MG63 (cell line): ENCODE measurements around the gene LPO. TPM values are rescaled to one million over a fixed set of nuclear protein-coding genes. Genes with fewer than 3 reads are reported as not detected.

Experiments
- DNase-seq: peaks from one replicate; pipeline ENCODE4 v3.0.0-alpha.2; 2020
- H3K27me3 ChIP-seq: fragments of 250-450 bp; sonication (Bioruptor Pico); 2 replicates; pipeline ENCODE4 v1.5.1; 2020; ENCODE audit warnings: mild to moderate bottlenecking, moderate library complexity
- H3K36me3 ChIP-seq: fragments of 250-450 bp; sonication (Bioruptor Pico); 2 replicates; pipeline ENCODE4 v1.5.1; 2020; ENCODE audit warnings: mild to moderate bottlenecking, moderate library complexity
- H3K4me3 ChIP-seq: fragments of 250-450 bp; sonication (Bioruptor Pico); 2 replicates; pipeline ENCODE4 v1.5.1; 2020; ENCODE audit warnings: mild to moderate bottlenecking, moderate library complexity
- H3K9me3 ChIP-seq: fragments of 250-450 bp; sonication (Bioruptor Pico); 2 replicates; pipeline ENCODE4 v1.5.1; 2020; ENCODE audit warnings: mild to moderate bottlenecking, moderate library complexity
- total RNA-seq: library from RNA; depleted of rRNA; stranded (reverse); fragments of >200 nt; shearing (Covaris generic); gene quantifications from 2 replicates; pipeline ENCODE4 v1.2.3, GENCODE V29; 2014; ENCODE audit warnings: low replicate concordance

LPO gene
- total RNA-seq, 1 experiment from 2014 or later: not detected

DNA sequence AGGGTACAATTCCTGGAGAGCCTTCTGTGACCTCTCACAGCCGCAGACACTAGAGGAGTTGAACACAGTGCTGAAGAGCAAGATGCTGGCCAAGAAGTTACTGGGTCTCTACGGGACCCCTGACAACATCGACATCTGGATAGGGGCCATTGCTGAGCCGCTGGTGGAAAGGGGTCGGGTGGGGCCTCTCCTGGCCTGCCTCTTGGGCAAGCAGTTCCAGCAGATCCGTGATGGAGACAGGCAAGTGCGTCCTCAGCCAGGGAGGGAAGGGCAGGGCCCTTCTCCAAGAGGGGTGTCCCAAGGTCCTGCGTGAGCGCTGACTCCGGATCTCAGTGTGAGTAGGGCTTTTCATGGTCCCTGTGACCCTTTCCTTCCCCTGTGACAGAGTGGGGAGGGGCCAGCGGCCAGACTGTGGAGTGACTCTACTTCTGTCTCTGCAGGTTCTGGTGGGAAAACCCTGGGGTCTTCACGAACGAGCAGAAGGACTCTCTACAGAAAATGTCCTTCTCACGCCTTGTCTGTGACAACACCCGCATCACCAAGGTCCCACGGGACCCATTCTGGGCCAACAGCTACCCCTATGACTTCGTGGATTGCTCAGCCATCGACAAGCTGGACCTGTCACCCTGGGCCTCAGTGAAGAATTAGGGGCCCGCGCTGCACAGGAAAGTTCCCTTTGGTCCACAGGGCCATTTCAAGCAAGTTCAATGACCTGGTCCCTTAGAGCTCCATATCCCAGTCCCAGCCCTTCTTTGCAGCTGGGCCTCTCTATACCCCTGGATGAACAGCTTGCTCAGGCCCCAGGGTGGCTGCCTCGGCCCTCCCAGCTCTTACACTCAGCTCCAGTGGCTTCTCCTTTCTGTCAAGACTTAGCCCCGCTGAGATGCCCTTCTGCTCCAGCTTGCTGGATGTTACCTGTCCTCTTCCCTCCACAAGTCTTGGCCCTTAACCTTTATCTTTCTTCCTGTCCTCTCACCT, 29.3 kb downstream of the LPO start:
- no peak for DNase-seq
- Histone ChIP-seq H3K9me3 (no peaks in the 10 kb centered on the region), H3K27me3 (peaks cover 25% of the 10 kb centered on the region), H3K36me3 (no peaks in the 10 kb centered on the region), H3K4me3 (no peak overlapping the region)

- Histone ChIP-seq H3K4me3 (no peak overlapping the region), H3K27me3 (peaks cover 18% of the 10 kb centered on the region), H3K36me3 (no peaks in the 10 kb centered on the region), H3K9me3 (no peaks in the 10 kb centered on the region)
- DNase-seq: no peak
These were observed 29.9 kb downstream of the LPO start for GRCh38 chr17:58268326-58268725.

DNA sequence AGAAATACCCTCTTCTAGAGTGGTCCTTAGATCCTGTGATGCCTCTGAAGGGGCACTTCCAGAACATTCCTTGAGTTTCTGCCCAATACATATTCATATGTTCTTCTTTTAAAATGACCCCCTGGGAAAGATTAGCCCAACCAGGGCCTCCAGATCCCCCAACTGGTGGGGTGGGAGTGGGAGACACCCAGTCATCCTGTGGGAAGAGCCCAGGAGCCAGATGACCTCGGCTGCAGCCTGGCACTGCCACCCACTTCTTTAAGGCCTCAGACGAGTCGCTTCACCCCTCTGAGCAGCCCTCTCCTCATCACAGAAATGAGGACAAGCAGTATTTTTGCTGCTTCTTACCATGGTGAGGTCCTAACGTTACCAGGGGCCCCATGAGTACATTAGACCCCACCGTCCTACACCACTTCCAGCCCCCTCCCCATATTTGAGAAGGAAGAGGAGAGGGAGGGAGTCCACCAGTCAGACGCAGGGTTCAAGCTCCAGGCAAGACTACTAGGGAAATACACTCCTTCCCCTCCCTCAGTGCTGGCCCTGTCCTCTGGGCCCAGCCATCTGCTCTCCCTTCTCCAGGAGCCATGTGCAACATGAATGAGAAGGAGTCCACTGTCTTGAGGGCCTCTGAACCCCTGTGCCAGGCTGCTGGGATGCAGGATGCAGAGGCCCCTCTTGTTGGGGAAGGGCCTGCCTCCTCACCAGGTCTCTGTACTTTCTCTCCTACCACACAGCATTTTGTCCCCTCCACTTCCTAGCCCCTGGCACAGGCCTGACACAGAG, 30.6 kb downstream of the LPO start:
- Histone ChIP-seq H3K4me3 (no peak overlapping the region), H3K9me3 (no peaks in the 10 kb centered on the region), H3K27me3 (peaks cover 12% of the 10 kb centered on the region), H3K36me3 (no peaks in the 10 kb centered on the region)
- DNase-seq: no peak

- no peak for DNase-seq
- H3K27me3 ChIP-seq: peaks cover 4% of the 10 kb centered on the region; the same call in 1 of the 2 replicates
- no peaks in the 10 kb centered on the region for H3K9me3 ChIP-seq
These were observed 31.3 kb downstream of the LPO start for GRCh38 chr17:58269557-58270291.

DNA sequence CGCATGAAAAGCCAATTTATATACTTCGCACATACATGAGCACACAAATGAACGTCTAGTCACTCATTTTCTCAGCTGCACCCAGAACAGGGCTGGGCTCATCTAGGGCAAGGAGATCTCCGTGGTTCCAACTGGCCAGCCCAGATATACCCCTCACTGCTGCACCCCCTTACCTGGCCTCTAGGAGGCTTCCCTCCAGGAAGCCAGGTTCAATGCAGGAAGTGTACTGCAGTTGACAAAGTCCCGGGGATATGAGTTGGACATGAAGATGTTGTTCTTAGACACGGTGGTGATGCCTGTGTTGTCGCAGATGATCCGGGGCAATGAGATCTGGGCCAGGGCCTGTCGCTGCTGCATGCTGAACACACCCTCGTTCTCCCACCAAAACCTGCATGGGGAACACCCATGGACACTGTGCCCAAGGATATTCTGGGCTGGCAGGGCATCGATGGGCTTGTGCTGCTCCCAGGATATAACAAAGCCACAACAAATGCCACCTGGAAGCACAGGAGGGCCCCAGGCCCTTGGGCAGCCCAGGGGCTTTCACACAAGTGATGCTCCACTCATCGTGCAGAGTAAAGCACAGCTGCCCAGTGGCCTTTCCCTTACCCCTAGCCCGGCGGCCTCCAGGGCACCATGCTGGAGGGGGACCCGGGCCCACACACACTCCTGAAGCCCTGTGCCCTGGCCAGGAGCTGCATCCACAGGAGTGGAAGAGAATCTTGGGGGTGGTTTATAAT, 32.3 kb downstream of the LPO start:
- no peaks in the 10 kb centered on the region for H3K36me3 ChIP-seq
- no peak for DNase-seq
- no peaks in the 10 kb centered on the region for H3K27me3 ChIP-seq
- H3K4me3 ChIP-seq: no peak overlapping the region
- H3K9me3 ChIP-seq: no peaks in the 10 kb centered on the region

More at GRCh38 chr17:58269557-58270291, 31.3 kb downstream of the LPO start:
- Histone ChIP-seq H3K4me3 (no peak overlapping the region), H3K36me3 (no peaks in the 10 kb centered on the region)

DNA sequence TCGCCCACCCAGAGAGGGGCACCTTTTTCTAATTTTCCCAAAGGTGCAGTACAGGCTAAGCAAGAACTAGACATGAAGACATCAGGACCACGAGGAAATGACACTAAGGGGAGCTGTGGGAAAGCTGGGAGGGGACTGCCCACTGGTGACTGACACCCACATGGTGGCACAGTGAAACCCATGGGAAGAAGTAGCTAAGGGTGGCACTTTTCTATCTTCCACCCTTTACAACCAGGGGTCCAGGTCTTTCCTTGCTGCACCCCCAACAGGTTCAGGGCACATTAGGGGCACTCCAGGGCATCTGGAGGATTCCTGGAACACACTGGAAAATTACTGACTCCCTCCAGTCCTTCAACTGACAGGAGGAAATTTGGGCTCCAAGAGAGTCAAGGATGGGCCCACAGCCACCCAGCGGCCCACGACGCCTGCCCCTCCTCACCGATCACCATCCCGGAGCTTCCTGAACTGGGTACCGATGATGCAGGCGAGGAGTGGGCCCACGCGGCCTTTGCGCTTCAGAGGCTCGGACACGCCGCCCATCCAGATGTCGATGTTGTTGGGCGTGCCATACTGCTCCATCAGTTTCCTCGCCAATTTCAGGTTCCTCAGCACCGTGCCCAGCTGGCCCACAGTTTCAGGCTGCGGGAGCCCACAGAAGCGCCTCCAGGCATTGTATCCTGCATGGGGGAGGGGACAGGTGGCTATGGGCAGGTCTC, 33.0 kb downstream of the LPO start:
- Histone ChIP-seq H3K4me3 (no peak overlapping the region), H3K27me3 (no peaks in the 10 kb centered on the region), H3K9me3 (no peaks in the 10 kb centered on the region), H3K36me3 (no peaks in the 10 kb centered on the region)
- DNase-seq: no peak

- no peaks in the 10 kb centered on the region for H3K36me3 ChIP-seq
- DNase-seq: no peak
- H3K27me3 ChIP-seq: no peaks in the 10 kb centered on the region
- no peaks in the 10 kb centered on the region for H3K9me3 ChIP-seq
- H3K4me3 ChIP-seq: no peak overlapping the region
These were observed 34.2 kb downstream of the LPO start for GRCh38 chr17:58272367-58273280.

- H3K4me3 ChIP-seq: no peak overlapping the region
- H3K27me3 ChIP-seq: no peaks in the 10 kb centered on the region
- H3K36me3 ChIP-seq: no peaks in the 10 kb centered on the region
- no peak for DNase-seq
- H3K9me3 ChIP-seq: no peaks in the 10 kb centered on the region
These were observed 35.2 kb downstream of the LPO start for GRCh38 chr17:58273453-58274104.

- no peak for DNase-seq
These were observed 37.0 kb downstream of the LPO start for GRCh38 chr17:58275417-58275816.

GRCh38 chr17:58276423-58276822, 38.0 kb downstream of the LPO start:
- no peak overlapping the region for H3K4me3 ChIP-seq

More at GRCh38 chr17:58275417-58275816, 37.0 kb downstream of the LPO start:
- H3K27me3 ChIP-seq: no peaks in the 10 kb centered on the region
- H3K4me3 ChIP-seq: no peak overlapping the region
- no peaks in the 10 kb centered on the region for H3K9me3 ChIP-seq
- H3K36me3 ChIP-seq: no peaks in the 10 kb centered on the region

GRCh38 chr17:58277107-58277801, 38.9 kb downstream of the LPO start:
- Histone ChIP-seq H3K9me3 (no peaks in the 10 kb centered on the region), H3K36me3 (no peaks in the 10 kb centered on the region), H3K4me3 (no peak overlapping the region), H3K27me3 (no peaks in the 10 kb centered on the region)
- DNase-seq: no peak

More at GRCh38 chr17:58276423-58276822, 38.0 kb downstream of the LPO start:
- Histone ChIP-seq H3K27me3 (no peaks in the 10 kb centered on the region), H3K9me3 (no peaks in the 10 kb centered on the region), H3K36me3 (no peaks in the 10 kb centered on the region)
- DNase-seq: no peak

GRCh38 chr17:58277802-58278595, 39.6 kb downstream of the LPO start:
- H3K36me3 ChIP-seq: no peaks in the 10 kb centered on the region
- no peaks in the 10 kb centered on the region for H3K9me3 ChIP-seq
- H3K4me3 ChIP-seq: no peak overlapping the region
- H3K27me3 ChIP-seq: no peaks in the 10 kb centered on the region
- DNase-seq: no peak

GRCh38 chr17:58278661-58279015, 40.3 kb downstream of the LPO start:
- H3K4me3 ChIP-seq: no peak overlapping the region
- peak; percentile 23 for DNase-seq
- no peaks in the 10 kb centered on the region for H3K27me3 ChIP-seq
- no peaks in the 10 kb centered on the region for H3K9me3 ChIP-seq
- H3K36me3 ChIP-seq: no peaks in the 10 kb centered on the region
